ENCODE data around the gene TAS2R1.

The TAS2R1 gene

GRCh38 chr5:9630251-9630650 is at the start of gene TAS2R1:
TAS2R1 (minus strand) TSS chr5:9630351; CDS start chr5:9630032, 319 bp downstream.
- DNase-seq (ENCODE audit: low read depth in 1 of 2, low spot score in 1 of 2) = no peak

- DNase-seq (ENCODE audit: low read depth in 1 of 2, low spot score in 1 of 2) = no peak
These were observed 40.2 kb upstream of the TAS2R1 start for GRCh38 chr5:9670371-9670770.

- no peak for DNase-seq (ENCODE audit: low read depth in 1 of 2, low spot score in 1 of 2)
These were observed 37.8 kb upstream of the TAS2R1 start for GRCh38 chr5:9667906-9668305.

GRCh38 chr5:9663891-9664290 is 33.7 kb upstream of the TAS2R1 start:
- DNase-seq (ENCODE audit: low read depth in 1 of 2, low spot score in 1 of 2) = no peak

GRCh38 chr5:9661316-9662015 is 31.3 kb upstream of the TAS2R1 start:
- no peak for DNase-seq (ENCODE audit: low read depth in 1 of 2, low spot score in 1 of 2)

GRCh38 chr5:9658706-9659105 is 28.6 kb upstream of the TAS2R1 start:
- no peak for DNase-seq (ENCODE audit: low read depth in 1 of 2, low spot score in 1 of 2)

GRCh38 chr5:9657819-9658218 is 27.7 kb upstream of the TAS2R1 start:
- DNase-seq (ENCODE audit: low read depth in 1 of 2, low spot score in 1 of 2) = no peak

- DNase-seq (ENCODE audit: low read depth in 1 of 2, low spot score in 1 of 2) = no peak
These were observed 25.5 kb upstream of the TAS2R1 start for GRCh38 chr5:9655641-9656040.

GRCh38 chr5:9654886-9655285 is 24.7 kb upstream of the TAS2R1 start:
- DNase-seq (ENCODE audit: low read depth in 1 of 2, low spot score in 1 of 2) = no peak

- DNase-seq (ENCODE audit: low read depth in 1 of 2, low spot score in 1 of 2) = no peak
These were observed 23.7 kb upstream of the TAS2R1 start for GRCh38 chr5:9653811-9654210.

- DNase-seq (ENCODE audit: low read depth in 1 of 2, low spot score in 1 of 2) = no peak
These were observed 22.9 kb upstream of the TAS2R1 start for GRCh38 chr5:9653061-9653460.

GRCh38 chr5:9652295-9652694 is 22.1 kb upstream of the TAS2R1 start:
- no peak for DNase-seq (ENCODE audit: low read depth in 1 of 2, low spot score in 1 of 2)

GRCh38 chr5:9646843-9647242 is 16.7 kb upstream of the TAS2R1 start:
- DNase-seq (ENCODE audit: low read depth in 1 of 2, low spot score in 1 of 2) = no peak

- no peak for DNase-seq (ENCODE audit: low read depth in 1 of 2, low spot score in 1 of 2)
These were observed 14.5 kb upstream of the TAS2R1 start for GRCh38 chr5:9644630-9645029.

- no peak for DNase-seq (ENCODE audit: low read depth in 1 of 2, low spot score in 1 of 2)
These were observed 12.5 kb upstream of the TAS2R1 start for GRCh38 chr5:9642621-9643020.

GRCh38 chr5:9641806-9642355 is 11.7 kb upstream of the TAS2R1 start:
- no peak for DNase-seq (ENCODE audit: low read depth in 1 of 2, low spot score in 1 of 2)

GRCh38 chr5:9632495-9632894 is 2.3 kb upstream of the TAS2R1 start:
- DNase-seq (ENCODE audit: low read depth in 1 of 2, low spot score in 1 of 2) = no peak

- DNase-seq (ENCODE audit: low read depth in 1 of 2, low spot score in 1 of 2) = no peak
These were observed 2.6 kb downstream of the TAS2R1 start for GRCh38 chr5:9627541-9627940.

GRCh38 chr5:9626955-9627354 is 3.2 kb downstream of the TAS2R1 start:
- DNase-seq (ENCODE audit: low read depth in 1 of 2, low spot score in 1 of 2) = no peak

- DNase-seq (ENCODE audit: low read depth in 1 of 2, low spot score in 1 of 2) = no peak
These were observed 4.4 kb downstream of the TAS2R1 start for GRCh38 chr5:9625731-9626130.

- DNase-seq (ENCODE audit: low read depth in 1 of 2, low spot score in 1 of 2) = no peak
These were observed 4.9 kb downstream of the TAS2R1 start for GRCh38 chr5:9625286-9625685.

- no peak for DNase-seq (ENCODE audit: low read depth in 1 of 2, low spot score in 1 of 2)
These were observed 5.8 kb downstream of the TAS2R1 start for GRCh38 chr5:9624196-9624947.
